Measurements from ENCODE around the gene NBEAL2. TPM values are rescaled to one million over a fixed set of nuclear protein-coding genes. Genes with fewer than 3 reads are reported as not detected.

NBEAL2 gene
- total RNA-seq, 6 experiments from 2014 or later = 8.9 to 11.7 (median 10.8) TPM

GRCh38 chr3:47042231-47042791 lies 62.8 kb downstream of the NBEAL2 start:
- Histone ChIP-seq H3K9me3 (no peaks in the 10 kb centered on the region), H3K4me3 (no peak overlapping the region), H3K27ac (no peak overlapping the region), H3K36me3 (peaks cover 11 to 68% (median 23%) of the 10 kb centered on the region in 4 donors), H3K27me3 (no peaks in the 10 kb centered on the region), H3K4me1 (no peaks in the 10 kb centered on the region)
- intact Hi-C loops (cut with DNase I) = no loop called here
- ATAC-seq (no peak), DNase-seq (no peak)
- no peak for TF ChIP-seq POLR2A (IDR thresholded peaks at IDR 0.05)
- 64% methylated on average over 2 of the region's 5 CpGs for WGBS (ENCODE audit: insufficient coverage, low coverage, low lambda C conversion rate, missing lambda C conversion rate)

GRCh38 chr3:47047069-47047468 lies 67.6 kb downstream of the NBEAL2 start:
- DNase-seq (no peak), ATAC-seq (peak in 1 of 4 donors; percentile 7)
- no peaks in the 10 kb centered on the region for H3K27me3 ChIP-seq
- H3K36me3 ChIP-seq = peaks cover 0 to 29% (median 8%) of the 10 kb centered on the region in 4 donors
- TF ChIP-seq CTCF (IDR thresholded peaks at IDR 0.05) = no peak
- no peak for TF ChIP-seq POLR2A (IDR thresholded peaks at IDR 0.05)
- intact Hi-C loops (cut with DNase I) = no loop called here
- H3K9me3 ChIP-seq = no peaks in the 10 kb centered on the region
- H3K27ac ChIP-seq = no peak overlapping the region
- no peak overlapping the region for H3K4me3 ChIP-seq
- no peaks in the 10 kb centered on the region for H3K4me1 ChIP-seq

GRCh38 chr3:47047673-47048072 lies 68.2 kb downstream of the NBEAL2 start:
- H3K4me1 ChIP-seq = no peaks in the 10 kb centered on the region
- intact Hi-C loops (cut with DNase I) = no loop called here
- peaks cover 0 to 23% (median 5%) of the 10 kb centered on the region in 4 donors for H3K36me3 ChIP-seq
- H3K9me3 ChIP-seq = no peaks in the 10 kb centered on the region
- DNase-seq (no peak), ATAC-seq (no peak)
- no peak overlapping the region for H3K4me3 ChIP-seq
- no peaks in the 10 kb centered on the region for H3K27me3 ChIP-seq
- TF ChIP-seq POLR2A (IDR thresholded peaks at IDR 0.05) (no peak), CTCF (IDR thresholded peaks at IDR 0.05) (no peak)
- no peak overlapping the region for H3K27ac ChIP-seq

GRCh38 chr3:47054412-47054811 lies 74.9 kb downstream of the NBEAL2 start:
- Histone ChIP-seq H3K27me3 (no peaks in the 10 kb centered on the region), H3K9me3 (no peaks in the 10 kb centered on the region), H3K27ac (no peak overlapping the region), H3K4me3 (no peak overlapping the region), H3K4me1 (peaks cover 0 to 7% (median 0%) of the 10 kb centered on the region in 4 donors), H3K36me3 (peaks cover 0 to 14% (median 4%) of the 10 kb centered on the region in 4 donors)
- DNase-seq (no peak), ATAC-seq (peak in 1 of 4 donors; percentile 70)
- intact Hi-C loops (cut with DNase I) = no loop called here
- no peak for TF ChIP-seq POLR2A (IDR thresholded peaks at IDR 0.05)

- H3K4me1 ChIP-seq = peaks cover 0 to 7% (median 0%) of the 10 kb centered on the region in 4 donors
- TF ChIP-seq POLR2A (IDR thresholded peaks at IDR 0.05) (no peak), CTCF (IDR thresholded peaks at IDR 0.05) (no peak)
- H3K36me3 ChIP-seq = peaks cover 0 to 17% (median 5%) of the 10 kb centered on the region in 4 donors
- peak in 2 of 4 donors; percentile 11 to 27 for ATAC-seq
- WGBS (ENCODE audit: insufficient coverage, low coverage, low lambda C conversion rate, missing lambda C conversion rate) = 100% methylated on average over 2 of the region's 3 CpGs
- DNase-seq = no peak
- intact Hi-C loops (cut with DNase I) = no loop called here
- no peaks in the 10 kb centered on the region for H3K27me3 ChIP-seq
- H3K9me3 ChIP-seq = no peaks in the 10 kb centered on the region
- no peak overlapping the region for H3K4me3 ChIP-seq
- no peak overlapping the region for H3K27ac ChIP-seq
Measured at GRCh38 chr3:47056705-47057104, 77.2 kb downstream of the NBEAL2 start.

- H3K27me3 ChIP-seq = no peaks in the 10 kb centered on the region
- peaks cover 0 to 7% (median 0%) of the 10 kb centered on the region in 4 donors for H3K4me1 ChIP-seq
- peaks cover 0 to 17% (median 5%) of the 10 kb centered on the region in 4 donors for H3K36me3 ChIP-seq
- H3K9me3 ChIP-seq = no peaks in the 10 kb centered on the region
- intact Hi-C loops (cut with DNase I) = no loop called here
- no peak overlapping the region for H3K27ac ChIP-seq
- ATAC-seq (peak; percentile 18 to 40 (median 28)), DNase-seq (no peak)
- no peak overlapping the region for H3K4me3 ChIP-seq
- WGBS (ENCODE audit: insufficient coverage, low coverage, low lambda C conversion rate, missing lambda C conversion rate) = 85% methylated on average over 6 of the region's 6 CpGs
- TF ChIP-seq CTCF (IDR thresholded peaks at IDR 0.05) (no peak), POLR2A (IDR thresholded peaks at IDR 0.05) (no peak)
Measured at GRCh38 chr3:47057212-47057671, 77.8 kb downstream of the NBEAL2 start.

Data from right lobe of liver (tissue), 6 donors.